B cell (primary cell): ENCODE measurements around the gene DYRK1A.

Experiments used
- CTCF ChIP-seq: fragments of 200-600 bp; IDR thresholded peaks from one replicate; pipeline ENCODE4 v1.8.0; 2022; ENCODE audit warnings: antibody characterized with exemption, mild to moderate bottlenecking
- EZH2 ChIP-seq: IDR thresholded peaks from 2 replicates; pipeline ENCODE4 v1.6.1; 2012; ENCODE audit warnings: borderline replicate concordance, low read depth, mild to moderate bottlenecking, moderate library complexity, low read length; ENCODE audit not compliant: insufficient read depth, poor library complexity, severe bottlenecking

- TF ChIP-seq CTCF (no peak), EZH2 (no peak)
These were observed 82.8 kb downstream of the DYRK1A start for GRCh38 chr21:37449302-37449937.
